Superior temporal gyrus (tissue), 1 donor: ENCODE results near the gene STRADA.

Experiments
- DNase-seq: peaks from one replicate; pipeline ENCODE4 v3.0.0-alpha.2; 2016; ENCODE audit errors: extremely low spot score

STRADA gene

DNA sequence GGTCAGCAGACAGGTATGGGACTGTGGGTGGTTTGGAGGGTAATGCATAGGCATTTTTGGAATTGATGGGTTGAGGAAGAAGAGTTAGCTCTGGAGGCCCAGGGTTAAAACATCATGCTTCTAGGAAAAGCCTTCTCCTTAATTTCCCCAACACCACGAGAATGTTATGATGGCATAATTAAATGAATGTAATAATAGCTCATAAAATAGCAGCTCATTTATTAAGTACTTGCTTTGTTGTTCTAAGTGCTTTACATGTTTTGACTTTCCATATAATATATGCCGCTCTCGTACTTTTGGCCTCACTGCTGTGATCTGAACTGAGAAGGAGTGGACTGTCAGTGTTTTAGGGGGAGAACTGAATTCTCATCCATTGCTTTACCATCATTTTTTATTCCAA lies 56.0 kb downstream of the STRADA start:
- no peak for DNase-seq

- peak; percentile 72 for DNase-seq
Measured at GRCh38 chr17:63685041-63685440, 56.6 kb downstream of the STRADA start.

DNA sequence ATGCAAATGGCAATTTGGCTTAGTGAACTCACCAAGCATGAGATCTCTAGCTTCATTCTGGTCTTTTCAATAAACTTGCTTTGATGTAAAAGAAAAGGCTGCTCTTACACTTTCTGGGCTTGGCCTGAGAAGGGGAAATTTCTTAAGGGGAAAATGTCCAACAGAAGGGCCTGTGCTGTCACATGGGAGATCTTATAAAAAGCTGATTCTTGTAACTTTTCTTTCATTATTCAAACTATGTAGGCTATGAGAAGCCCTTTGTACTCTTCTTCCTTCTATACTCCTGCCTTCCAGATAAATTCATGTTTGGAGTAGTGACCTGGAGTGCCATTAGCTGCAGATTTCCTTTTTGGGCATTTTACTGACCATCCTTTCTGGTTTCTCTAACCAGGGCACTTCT lies 58.6 kb downstream of the STRADA start:
- no peak for DNase-seq

- DNase-seq, result no peak
Measured at GRCh38 chr17:63682441-63682840, 59.2 kb downstream of the STRADA start.

- DNase-seq, result no peak
Measured at GRCh38 chr17:63681530-63681929, 60.1 kb downstream of the STRADA start.

DNA sequence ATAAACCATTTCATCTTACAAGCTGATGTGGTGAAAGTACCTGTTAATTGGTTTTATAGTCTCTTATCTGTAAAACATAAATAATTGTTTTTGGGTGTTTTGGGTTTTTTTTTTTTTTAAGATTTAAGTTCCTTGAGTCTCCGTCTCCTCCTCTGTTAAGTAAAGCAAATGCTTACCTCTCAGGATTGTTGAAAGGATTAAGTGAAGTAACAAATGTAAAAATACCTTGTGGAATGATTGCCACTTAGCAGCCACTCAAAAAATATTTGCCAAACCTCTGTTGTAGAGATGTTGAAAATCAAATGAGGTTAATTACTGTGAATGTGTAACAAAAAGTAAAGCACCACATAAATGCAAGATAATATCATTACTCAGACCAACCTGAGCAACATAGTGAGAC lies 60.9 kb downstream of the STRADA start:
- no peak for DNase-seq

GRCh38 chr17:63679214-63679613 lies 62.4 kb downstream of the STRADA start:
- no peak for DNase-seq

DNA sequence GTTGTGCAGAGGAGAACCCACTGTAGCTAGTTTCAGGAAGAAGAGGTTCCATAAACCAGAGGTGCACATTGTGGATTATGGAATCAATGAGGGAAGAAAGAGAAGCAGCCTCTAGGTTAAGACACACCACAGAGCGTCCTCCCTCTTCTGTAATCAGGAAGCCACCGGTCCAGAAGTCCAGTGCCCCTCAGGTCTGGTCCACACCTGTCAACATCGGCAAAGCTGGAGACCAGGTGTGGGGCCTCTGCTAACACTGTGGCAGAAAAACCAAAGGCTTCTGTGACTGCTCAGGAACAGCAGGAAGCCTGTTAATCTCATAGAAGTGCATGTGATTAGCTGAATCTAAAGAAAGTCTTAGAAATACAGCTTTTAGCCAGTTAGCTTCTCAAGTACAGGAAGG lies 65.0 kb downstream of the STRADA start:
- DNase-seq, result no peak

DNA sequence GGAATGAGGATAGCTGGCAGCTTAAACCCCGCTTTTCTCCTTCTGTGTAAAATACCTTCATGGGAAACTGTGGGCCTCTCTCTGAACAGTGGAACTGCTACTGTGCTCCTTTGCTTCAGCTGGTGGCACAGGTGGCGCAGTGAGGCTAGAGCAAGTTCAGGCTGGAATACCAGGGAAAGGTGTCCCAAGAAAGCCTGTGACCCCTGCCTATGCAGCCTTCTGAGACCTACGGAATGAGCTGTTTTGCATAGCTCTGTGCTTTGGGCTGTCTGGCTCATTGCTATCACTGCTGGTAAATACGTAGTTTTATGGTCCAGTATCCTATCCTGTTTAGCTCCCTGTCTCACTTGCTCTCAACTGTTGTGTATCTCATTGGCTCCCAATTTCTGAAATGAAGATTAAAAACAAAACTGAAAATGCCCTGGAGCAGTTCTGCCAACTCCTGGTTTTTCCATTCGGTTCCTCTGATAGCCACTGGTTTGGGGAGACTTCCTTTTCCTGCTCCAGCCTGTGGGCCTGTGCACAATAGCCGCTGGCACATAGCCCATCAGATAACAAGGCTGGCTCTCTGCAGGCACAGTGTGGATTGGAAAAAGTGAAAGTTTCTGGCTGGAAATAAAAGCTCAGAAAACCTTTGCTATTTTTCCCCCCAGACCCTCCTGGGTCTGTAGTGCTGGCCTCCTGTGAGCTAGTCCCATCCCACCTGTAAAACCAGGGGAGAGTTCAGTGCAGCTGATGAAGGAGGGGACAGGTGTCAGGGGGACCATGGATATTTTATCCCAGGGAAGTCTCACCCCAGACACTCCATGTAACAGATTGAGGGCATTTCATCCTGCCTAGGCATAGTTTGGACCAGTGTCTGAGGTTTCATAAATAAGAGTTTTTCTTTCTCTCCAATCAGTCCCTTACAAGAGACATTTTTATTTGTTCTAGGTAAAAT lies 65.7 kb downstream of the STRADA start:
- peak; percentile 64 for DNase-seq

DNA sequence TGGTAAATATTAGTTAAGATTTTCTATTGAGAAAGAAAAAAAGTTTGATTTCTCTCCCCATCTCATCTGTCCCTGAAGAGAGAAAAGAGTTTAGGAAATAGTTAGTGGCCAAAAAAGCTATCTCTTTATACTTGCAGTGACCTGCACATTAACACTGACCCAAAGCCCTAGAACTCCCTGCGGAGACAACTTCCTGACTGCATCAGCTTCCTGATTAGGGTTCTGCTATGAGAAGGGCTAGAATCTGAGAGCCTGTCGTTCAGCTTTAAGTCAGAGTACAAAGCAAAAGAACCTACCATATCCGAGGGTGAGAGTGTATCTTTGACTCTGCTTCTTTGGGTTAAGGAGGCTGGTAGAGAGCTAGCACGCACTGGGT lies 66.4 kb downstream of the STRADA start:
- DNase-seq, result no peak

DNA sequence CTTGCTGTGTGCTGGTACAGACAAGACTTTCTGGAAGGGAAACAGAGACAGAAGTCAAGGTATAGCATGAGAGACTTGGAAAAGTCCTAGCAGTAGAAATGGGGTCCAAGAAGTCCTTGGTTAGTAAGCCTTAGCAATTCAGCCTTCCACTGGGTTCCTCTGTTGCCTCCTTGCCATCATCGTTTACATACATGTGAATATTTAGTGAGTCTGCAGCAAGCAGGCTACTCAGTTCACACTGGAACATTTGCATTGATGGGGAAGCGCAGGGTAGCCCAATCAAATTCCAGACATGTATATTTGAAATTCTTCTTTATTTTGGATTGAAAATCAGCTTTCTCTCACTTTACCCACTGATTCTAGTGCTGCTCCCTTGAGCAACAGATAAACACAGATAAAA lies 68.7 kb downstream of the STRADA start:
- no peak for DNase-seq

- DNase-seq, result no peak
Measured at GRCh38 chr17:63665527-63666214, 75.9 kb downstream of the STRADA start.

DNA sequence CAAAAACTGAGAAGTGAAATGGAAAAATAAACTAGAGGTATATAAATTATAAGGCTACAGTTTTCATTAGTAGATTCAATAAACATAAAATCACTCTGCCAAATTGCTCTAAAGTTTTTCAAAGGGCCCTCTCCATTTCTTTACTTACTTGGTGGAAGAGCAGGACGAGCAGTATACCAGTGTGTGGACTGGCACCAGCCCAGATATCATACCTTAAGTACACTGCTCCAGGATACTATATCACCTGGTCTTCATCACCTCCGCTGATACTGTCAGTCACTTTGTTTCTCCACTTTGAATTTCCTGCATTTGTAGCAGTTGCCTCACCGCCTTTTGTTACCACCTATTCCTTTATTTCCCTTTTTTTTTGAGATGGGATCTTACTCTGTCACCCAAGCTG lies 81.7 kb downstream of the STRADA start:
- no peak for DNase-seq

DNA sequence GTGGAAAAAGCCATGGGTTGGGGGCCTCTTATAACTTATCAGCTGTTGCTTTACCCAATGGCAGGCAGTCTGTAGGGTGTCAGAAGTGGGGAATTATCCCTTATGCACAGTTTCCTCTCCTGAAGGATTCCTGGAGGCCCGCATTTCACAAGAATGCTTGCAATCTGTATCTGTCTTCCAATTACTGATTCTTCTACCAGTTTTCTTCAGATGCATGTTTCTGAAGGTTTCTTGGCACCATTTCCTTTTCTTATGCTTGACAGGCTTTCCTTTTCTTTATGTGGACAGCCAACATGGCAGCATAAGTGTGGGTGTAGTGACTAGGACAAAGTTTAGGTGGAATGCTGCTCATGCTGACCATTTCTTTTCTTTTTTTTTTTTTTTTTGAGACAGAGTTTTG lies 83.2 kb downstream of the STRADA start:
- DNase-seq, result no peak

DNA sequence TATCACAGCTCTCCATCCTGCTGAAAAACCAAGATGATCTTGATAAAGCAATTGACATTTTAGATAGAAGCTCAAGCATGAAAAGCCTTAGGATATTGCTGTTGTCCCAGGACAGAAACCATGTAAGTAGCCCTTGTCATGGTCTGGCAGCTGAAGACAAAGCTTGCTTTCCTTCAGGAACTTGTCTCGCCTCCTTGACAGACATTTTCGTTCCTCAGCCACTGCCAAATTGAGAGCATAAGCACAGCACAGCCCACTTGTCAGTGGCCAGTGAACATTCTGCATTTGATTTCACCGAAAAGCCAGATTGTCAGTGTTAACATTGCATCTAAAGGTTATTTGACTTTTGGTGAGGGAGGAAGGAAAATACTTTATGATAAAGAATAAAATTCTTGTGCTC lies 83.8 kb downstream of the STRADA start:
- no peak for DNase-seq

DNA sequence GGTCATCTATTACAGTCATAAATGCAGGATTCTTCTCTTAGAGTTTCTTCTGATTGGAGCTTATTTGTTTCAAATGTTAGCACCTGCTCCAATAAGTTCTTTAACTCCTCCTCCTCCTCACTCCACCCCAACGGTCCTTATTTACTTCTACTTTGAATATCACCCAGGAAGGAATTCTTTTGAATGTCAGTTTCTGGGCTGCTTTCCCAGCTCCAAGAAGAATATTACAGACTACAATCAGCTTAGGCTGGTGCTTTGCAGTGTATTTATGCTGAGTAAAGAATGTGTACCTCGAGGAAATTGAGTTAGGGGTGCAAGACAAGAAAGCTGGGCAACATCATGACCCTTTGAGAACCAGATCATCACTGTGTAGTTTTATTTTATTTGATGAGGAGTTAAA lies 88.5 kb downstream of the STRADA start:
- no peak for DNase-seq
